Panc1 (cell line): ENCODE results near the gene DPYD.

ENCODE experiments used
- POLR2AphosphoS5 ChIP-seq: IDR thresholded peaks from 2 replicates; pipeline ENCODE4 v1.6.1; 2012; ENCODE audit warnings: mild to moderate bottlenecking, low read depth, low read length, moderate library complexity
- TCF7L2 ChIP-seq: IDR thresholded peaks from 2 replicates; pipeline ENCODE4 v1.6.1; 2011; ENCODE audit warnings: mild to moderate bottlenecking, low read depth, low read length, inconsistent platforms
- TF ChIP-seq, protein P1 (sequence below): fragments of 450-650 bp; IDR thresholded peaks from 2 replicates; pipeline ENCODE4 v1.5.1; 2017; ENCODE audit warnings: mild to moderate bottlenecking
- TF ChIP-seq, protein P2 (sequence below), 2 experiments: IDR thresholded peaks; 2 replicates each; pipeline ENCODE4 v1.6.1; 2011 to 2012; ENCODE audit warnings: low read depth in 2 of 2, control low read depth in 1 of 2, low read length in 1 of 2, mild to moderate bottlenecking in 1 of 2, moderate library complexity in 1 of 2; ENCODE audit not compliant: insufficient read depth in 1 of 2

DNA sequence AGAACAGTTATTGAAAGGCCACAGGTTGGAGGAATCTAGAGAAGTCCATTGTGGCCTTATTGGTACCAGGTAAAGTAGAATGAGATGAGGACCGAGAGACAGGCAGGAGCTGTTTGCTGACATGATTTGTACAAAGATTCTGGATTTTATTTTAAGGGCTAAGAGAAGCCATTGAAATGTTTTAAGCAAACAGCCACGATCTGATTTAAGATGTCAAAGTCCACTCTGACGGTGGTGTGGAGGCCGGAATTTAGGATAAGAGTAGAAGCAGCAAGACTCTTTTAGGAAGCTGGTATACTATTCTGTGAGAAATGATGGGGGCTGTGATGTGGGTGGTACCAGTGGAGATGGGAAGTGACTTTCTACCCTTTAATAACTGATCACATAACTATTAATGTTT is 418.5 kb downstream of the DPYD start:
- TF ChIP-seq, protein P1, sequence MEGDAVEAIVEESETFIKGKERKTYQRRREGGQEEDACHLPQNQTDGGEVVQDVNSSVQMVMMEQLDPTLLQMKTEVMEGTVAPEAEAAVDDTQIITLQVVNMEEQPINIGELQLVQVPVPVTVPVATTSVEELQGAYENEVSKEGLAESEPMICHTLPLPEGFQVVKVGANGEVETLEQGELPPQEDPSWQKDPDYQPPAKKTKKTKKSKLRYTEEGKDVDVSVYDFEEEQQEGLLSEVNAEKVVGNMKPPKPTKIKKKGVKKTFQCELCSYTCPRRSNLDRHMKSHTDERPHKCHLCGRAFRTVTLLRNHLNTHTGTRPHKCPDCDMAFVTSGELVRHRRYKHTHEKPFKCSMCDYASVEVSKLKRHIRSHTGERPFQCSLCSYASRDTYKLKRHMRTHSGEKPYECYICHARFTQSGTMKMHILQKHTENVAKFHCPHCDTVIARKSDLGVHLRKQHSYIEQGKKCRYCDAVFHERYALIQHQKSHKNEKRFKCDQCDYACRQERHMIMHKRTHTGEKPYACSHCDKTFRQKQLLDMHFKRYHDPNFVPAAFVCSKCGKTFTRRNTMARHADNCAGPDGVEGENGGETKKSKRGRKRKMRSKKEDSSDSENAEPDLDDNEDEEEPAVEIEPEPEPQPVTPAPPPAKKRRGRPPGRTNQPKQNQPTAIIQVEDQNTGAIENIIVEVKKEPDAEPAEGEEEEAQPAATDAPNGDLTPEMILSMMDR, result no peak
- TF ChIP-seq POLR2AphosphoS5 (no peak), TCF7L2 (no peak)
- TF ChIP-seq, protein P2, sequence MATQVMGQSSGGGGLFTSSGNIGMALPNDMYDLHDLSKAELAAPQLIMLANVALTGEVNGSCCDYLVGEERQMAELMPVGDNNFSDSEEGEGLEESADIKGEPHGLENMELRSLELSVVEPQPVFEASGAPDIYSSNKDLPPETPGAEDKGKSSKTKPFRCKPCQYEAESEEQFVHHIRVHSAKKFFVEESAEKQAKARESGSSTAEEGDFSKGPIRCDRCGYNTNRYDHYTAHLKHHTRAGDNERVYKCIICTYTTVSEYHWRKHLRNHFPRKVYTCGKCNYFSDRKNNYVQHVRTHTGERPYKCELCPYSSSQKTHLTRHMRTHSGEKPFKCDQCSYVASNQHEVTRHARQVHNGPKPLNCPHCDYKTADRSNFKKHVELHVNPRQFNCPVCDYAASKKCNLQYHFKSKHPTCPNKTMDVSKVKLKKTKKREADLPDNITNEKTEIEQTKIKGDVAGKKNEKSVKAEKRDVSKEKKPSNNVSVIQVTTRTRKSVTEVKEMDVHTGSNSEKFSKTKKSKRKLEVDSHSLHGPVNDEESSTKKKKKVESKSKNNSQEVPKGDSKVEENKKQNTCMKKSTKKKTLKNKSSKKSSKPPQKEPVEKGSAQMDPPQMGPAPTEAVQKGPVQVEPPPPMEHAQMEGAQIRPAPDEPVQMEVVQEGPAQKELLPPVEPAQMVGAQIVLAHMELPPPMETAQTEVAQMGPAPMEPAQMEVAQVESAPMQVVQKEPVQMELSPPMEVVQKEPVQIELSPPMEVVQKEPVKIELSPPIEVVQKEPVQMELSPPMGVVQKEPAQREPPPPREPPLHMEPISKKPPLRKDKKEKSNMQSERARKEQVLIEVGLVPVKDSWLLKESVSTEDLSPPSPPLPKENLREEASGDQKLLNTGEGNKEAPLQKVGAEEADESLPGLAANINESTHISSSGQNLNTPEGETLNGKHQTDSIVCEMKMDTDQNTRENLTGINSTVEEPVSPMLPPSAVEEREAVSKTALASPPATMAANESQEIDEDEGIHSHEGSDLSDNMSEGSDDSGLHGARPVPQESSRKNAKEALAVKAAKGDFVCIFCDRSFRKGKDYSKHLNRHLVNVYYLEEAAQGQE (IDR thresholded peaks at IDR 0.05; ENCODE audit: insufficient read depth in 1 of 2, low read depth in 2 of 2, low read length in 1 of 2), result no peak
